Activated T-helper 9 cell treated with anti-CD3 and anti-CD28 coated beads, Interleukin-2, amount 50 U/mL, for 16 hours (primary cell): ENCODE results near the gene TDP2.
A peak's percentile ranks its signal among the peaks of the same experiment; 100 is the strongest.
"Not testable (repeated sequence)": the region's sequence is repeated elsewhere in the genome, so short reads cannot be mapped to it uniquely, and the experiment has no call there.

Experiments used
- DNase-seq: peaks from one replicate; pipeline ENCODE4 v3.0.0-alpha.2; 2020; ENCODE audit warnings: low read depth

Gene TDP2, protein sequence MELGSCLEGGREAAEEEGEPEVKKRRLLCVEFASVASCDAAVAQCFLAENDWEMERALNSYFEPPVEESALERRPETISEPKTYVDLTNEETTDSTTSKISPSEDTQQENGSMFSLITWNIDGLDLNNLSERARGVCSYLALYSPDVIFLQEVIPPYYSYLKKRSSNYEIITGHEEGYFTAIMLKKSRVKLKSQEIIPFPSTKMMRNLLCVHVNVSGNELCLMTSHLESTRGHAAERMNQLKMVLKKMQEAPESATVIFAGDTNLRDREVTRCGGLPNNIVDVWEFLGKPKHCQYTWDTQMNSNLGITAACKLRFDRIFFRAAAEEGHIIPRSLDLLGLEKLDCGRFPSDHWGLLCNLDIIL

GRCh38 chr6:24666641-24667377 lies at the start of gene TDP2, which contains the start of gene ACOT13:
Gene TDP2, minus strand, starts transcription at chr6:24666899. Its CDS starts 37 bp downstream, at chr6:24666862.
Gene ACOT13, plus strand, starts transcription at chr6:24667077. Its CDS starts 187 bp downstream, at chr6:24667264.
- peak; percentile 94 for DNase-seq

GRCh38 chr6:24710519-24711303 lies 44.0 kb upstream of the TDP2 start:
- no peak for DNase-seq

DNA sequence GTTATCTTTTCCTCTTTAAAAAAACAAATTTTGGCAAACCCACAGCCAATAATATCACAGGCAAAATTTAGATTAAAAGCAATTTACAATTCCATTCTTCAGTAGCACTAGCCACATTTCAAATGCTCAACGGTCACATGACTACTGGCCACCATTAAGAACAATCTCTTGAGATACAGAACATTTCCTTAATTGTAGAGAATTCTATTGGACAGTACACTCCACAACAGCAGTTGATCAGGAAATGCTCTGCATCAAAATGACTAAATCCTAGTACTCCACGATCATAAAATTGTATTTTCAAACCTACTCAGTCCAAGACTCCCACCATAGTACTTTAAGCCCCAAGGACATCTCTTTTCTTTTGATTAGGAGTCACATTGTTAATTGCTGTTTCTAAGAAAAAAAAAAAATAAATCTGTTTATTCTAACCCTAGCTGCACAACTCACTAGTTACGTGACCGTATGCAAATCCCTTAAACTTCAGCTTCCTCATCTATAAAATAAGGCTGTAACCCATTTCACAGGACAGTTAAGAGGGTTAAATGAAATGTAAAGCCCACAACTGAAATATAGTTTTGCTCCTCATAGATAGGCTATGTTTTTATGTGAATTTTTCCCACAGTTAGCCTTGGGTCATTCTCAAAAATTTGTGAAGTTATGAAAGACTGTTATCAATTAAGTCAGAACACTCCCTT lies 42.5 kb upstream of the TDP2 start:
- DNase-seq: no peak

DNA sequence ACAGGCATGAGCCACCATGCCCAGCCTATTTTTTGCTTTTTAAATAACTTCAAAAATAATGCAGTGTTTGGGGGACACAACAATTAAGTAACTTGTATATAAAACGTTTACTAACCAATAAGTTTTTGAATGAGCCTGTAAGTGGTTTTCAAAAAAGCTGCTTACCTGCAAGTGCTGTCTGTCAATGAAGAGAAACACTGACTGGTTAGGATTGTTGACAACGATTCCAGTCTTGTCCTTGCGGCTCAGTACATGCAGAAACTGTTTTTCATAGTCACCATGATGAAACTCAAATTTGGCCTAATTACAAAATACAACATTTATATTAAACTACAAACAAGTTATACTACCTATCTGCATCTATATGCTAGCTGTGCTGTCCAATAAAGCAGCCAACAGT lies 41.9 kb upstream of the TDP2 start:
- DNase-seq: no peak

GRCh38 chr6:24704468-24704867 lies 37.8 kb upstream of the TDP2 start:
- no peak for DNase-seq

GRCh38 chr6:24702720-24703282 lies 36.1 kb upstream of the TDP2 start:
- DNase-seq: no peak

GRCh38 chr6:24699521-24700359 lies 33.0 kb upstream of the TDP2 start:
- no peak for DNase-seq

GRCh38 chr6:24696097-24696496 lies 29.4 kb upstream of the TDP2 start:
- no peak for DNase-seq

GRCh38 chr6:24695635-24696034 lies 28.9 kb upstream of the TDP2 start:
- not testable (repeated sequence) for DNase-seq

DNA sequence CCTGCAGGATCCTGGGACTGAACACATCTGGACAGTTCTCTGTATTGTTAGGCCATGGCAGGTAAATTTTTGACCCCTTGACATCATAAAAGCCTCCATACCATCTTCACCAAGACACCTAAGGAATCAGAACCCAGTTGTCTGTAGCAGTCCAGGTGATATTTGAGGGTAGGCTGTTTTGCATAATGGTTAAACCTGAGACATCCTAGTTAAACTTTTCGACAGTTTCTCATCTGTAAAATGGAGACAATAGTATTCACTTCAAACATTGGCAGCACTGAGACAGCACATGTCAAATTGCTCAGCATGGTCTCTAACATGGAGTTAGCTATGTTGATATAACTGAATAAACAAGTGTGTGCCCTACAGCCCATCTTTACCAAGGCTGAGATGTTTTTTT lies 27.5 kb upstream of the TDP2 start:
- no peak for DNase-seq

- no peak for DNase-seq
Measured at GRCh38 chr6:24692848-24693592, 26.3 kb upstream of the TDP2 start.

- DNase-seq: no peak
Measured at GRCh38 chr6:24692415-24692814, 25.7 kb upstream of the TDP2 start.

- no peak for DNase-seq
Measured at GRCh38 chr6:24692003-24692402, 25.3 kb upstream of the TDP2 start.

GRCh38 chr6:24691550-24691949 lies 24.9 kb upstream of the TDP2 start:
- no peak for DNase-seq

DNA sequence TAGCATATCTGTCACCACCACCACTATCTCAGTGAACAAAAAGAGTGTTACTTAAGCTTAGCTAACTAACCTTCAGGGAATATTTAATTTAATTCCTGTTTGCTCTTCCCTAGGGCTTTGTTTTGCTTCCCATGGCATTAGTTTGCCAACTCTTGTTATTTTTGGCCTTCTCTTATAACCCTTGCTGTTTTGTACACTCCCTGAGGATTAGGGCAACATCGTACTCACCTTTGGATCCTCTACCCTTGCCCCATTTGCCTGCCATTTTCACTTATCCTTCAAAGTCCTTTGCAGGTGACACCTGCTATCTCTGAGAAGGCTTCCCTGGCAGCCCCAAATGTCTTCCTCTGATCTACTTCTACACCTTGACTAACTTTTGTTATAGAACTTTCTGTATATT lies 23.9 kb upstream of the TDP2 start:
- DNase-seq: no peak

DNA sequence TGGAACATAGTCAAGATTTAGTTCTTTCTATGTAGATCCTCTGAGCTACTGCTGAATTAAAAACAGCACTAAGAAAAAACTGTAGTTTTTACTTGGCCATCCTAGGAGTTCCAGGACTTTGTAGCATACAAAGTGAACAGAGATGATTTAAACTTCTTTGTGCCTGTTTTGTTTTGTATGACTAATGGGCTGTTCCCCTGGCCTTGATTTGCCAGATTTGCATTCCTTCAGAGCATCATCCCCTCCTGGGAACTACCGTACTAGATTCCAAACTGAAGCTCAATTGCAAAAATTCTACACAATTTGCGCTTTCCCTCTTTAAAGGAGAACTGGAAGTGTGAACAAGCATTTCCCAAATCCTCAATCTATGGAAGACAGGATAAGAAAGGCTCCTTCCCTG lies 23.3 kb upstream of the TDP2 start:
- no peak for DNase-seq

DNA sequence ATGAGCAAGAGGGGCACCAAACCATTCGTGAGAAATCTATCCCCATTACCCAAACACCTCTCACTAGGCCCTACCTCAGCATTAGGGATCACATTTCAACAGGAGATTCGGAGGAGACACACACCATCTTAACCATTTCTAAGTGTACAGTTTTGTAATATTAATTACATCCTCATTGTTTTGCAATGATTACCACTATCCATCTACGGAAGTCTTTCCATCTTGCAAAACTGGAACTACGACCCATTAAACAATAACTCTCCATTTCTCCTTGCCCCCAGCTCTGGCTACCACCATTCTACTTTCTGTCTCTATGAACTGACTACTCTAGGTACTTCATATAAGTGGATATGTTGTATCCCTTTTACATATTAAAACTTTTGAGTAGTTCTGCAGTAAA lies 20.2 kb upstream of the TDP2 start:
- no peak for DNase-seq

DNA sequence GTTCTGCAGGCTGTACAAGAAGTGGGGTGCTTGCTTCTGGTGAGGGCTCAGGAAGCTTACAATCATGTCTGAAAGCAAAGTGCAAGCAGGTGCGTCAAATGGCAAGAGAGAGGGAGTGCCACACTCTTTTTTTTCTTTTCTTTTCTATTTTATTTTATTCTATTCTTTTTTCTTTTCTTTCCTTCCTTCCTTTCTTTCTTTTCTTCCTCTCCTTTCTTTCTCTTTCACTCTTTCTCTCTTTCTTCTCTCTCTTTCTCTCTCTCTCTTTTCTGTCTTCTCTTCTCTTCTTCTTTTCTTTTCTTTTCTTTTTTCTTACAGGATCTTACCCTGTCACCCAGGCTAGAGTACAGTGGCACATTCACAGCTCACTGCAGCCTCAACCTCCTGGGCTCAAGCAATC lies 19.7 kb upstream of the TDP2 start:
- DNase-seq: no peak

DNA sequence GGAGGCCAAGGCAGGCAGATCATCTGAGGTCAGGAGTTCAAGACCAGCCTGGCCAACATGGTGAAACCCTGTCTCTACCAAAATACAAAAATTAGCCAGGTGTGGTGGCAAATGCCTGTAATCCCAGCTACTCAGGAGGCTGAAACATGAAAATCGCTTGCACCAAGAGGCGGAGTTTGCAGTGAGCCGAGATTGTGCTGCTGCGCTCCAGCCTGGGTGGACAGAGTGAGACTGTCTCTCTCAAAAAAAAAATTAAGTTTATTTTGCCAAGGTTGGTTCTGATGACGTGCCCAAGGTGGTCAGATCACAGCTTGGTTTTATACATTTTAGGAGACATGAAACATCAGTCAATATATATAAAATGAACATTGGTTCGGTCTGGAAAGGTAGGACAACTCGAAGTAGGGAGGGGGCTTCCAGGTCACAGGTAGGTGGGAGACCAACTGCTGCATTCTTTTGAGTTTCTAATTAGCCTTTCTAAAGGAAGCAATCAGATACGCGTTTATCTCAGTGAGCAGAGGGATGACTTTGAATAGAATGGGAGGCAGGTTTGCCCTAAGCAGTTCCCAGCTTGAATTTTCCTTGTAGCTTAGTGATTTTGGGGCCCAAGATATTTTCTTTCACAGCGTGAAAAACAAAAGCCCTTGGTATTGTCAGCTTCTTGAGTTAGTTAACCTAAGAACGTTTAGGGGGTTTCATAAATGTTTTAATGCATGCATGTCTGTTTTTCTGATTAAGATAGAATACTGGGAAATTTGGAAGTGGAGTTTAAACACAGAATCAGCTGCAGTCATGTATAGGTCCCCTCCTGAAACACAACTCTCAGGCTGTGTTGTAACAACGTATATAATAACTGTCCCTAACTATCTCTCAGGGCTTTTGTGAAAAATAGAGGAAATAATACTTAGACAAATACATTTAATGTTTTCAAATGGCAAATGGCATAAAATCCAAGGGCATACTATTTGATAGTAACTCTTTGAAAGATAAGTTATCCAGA lies 16.9 kb upstream of the TDP2 start:
- no peak for DNase-seq
